Measurements from ENCODE around the gene SH3RF1. TPM values are rescaled to one million over a fixed set of nuclear protein-coding genes. Genes with fewer than 3 reads are reported as not detected.

Gene SH3RF1
- total and polyA plus RNA-seq, 10 of the 15 experiments (the other 5 are each of a cell fraction or from before 2014, with no cell fraction given): 4.5 to 22.5 (median 10.4) TPM

GRCh38 chr4:169099771-169100180, 171.0 kb downstream of the SH3RF1 start:
- FAIRE-seq (no peak), DNase-seq (ENCODE audit: low read depth, low spot score) (peak; percentile 34), ATAC-seq (peak; percentile 8)
- Histone ChIP-seq H4K20me1 (ENCODE audit: control insufficient read depth, insufficient read depth) (no peaks in the 10 kb centered on the region), H3K4me3 (no peak overlapping the region), H2AFZ (ENCODE audit: control insufficient read depth, low read depth, low read length) (no peak overlapping the region), H3K36me3 (ENCODE audit: control insufficient read depth in 2 of 2, insufficient read depth in 2 of 2, low read length in 1 of 2) (peaks cover 0 to 6% of the 10 kb centered on the region in 2 experiments; a peak in 2 of 4 replicates), H3K79me2 (ENCODE audit: control insufficient read depth, insufficient read depth, low read length) (no peaks in the 10 kb centered on the region), H3K9me3 (replicated peaks; ENCODE audit: control insufficient read depth, insufficient read depth, low read length) (peaks cover 3% of the 10 kb centered on the region; the same call in 1 of the 3 replicates), H3K4me2 (ENCODE audit: control insufficient read depth, insufficient read depth) (no peak overlapping the region), H3K9ac (ENCODE audit: control insufficient read depth, insufficient read depth, low read length) (no peak overlapping the region), H3K27ac (ENCODE audit: control insufficient read depth, insufficient read depth) (no peak overlapping the region), H3K27me3 (replicated peaks in 1 of 2; ENCODE audit: control insufficient read depth in 2 of 2, insufficient read depth in 2 of 2, low read length in 1 of 2) (no peaks in the 10 kb centered on the region), H3K4me1 (ENCODE audit: control insufficient read depth, insufficient read depth, low read length) (peaks cover 33% of the 10 kb centered on the region)
- WGBS (ENCODE audit: insufficient coverage, insufficient replicate concordance, low lambda C conversion rate, missing lambda C conversion rate): 87% methylated on average over 3 of the region's 3 CpGs
- TF ChIP-seq USF2 (IDR thresholded peaks at IDR 0.05; ENCODE audit: borderline replicate concordance, low read depth, low read length): no peak
- 0 out of 2 replicates have a peak, but pooled peaks have one; percentile 18 for TF ChIP-seq RELB (IDR thresholded peaks at IDR 0.05; ENCODE audit: low read depth)
- TF ChIP-seq SUPT20H (IDR thresholded peaks at IDR 0.05; ENCODE audit: borderline replicate concordance, control insufficient read depth, low read depth, low read length): no peak
- no TSS peak for BruUV-seq (replicated peaks)
- POLR2A ChIA-PET: interaction anchor here (1.0 to 1.9 kb wide), 2 partner anchors 11 to 90 kb away, joined by 4 to 5 read pairs; partner anchors contain the start of gene CBR4
- intact Hi-C loops (cut with micrococcal nuclease; ENCODE audit: unreplicated experiment) (loop anchor here (5.0 kb wide), 1 partner anchor 303 kb away; no protein-coding TSS in a partner anchor), in situ Hi-C loops (cut with MboI) (no loop called here)
- SMC1A ChIA-PET (ENCODE audit: uncharacterized antibody, unreplicated experiment): interaction anchor here (0.6 to 2.1 kb wide), 9 partner anchors 9 to 386 kb away, joined by 3 to 9 read pairs (median 4); no protein-coding TSS in a partner anchor
- RAD21 ChIA-PET (ENCODE audit: unreplicated experiment): interaction anchor here (0.7 to 3.0 kb wide), 5 partner anchors 9 to 338 kb away, joined by 3 to 16 read pairs (median 6); no protein-coding TSS in a partner anchor
- CTCF ChIA-PET: interaction anchor here (1.0 to 1.7 kb wide), 2 partner anchors 20 to 74 kb away, joined by 3 to 4 read pairs; no protein-coding TSS in a partner anchor

All from GM12878 (cell line).